HG03097 (cell line): Measurements from ENCODE around the gene TAS2R31.

ENCODE experiments used
- ATAC-seq: cut with Tn5 transposase; IDR thresholded peaks from one replicate; pipeline ENCODE4 v1.9.1; 2021; ENCODE audit not compliant: unreplicated experiment, low FRiP score

Gene TAS2R31

DNA sequence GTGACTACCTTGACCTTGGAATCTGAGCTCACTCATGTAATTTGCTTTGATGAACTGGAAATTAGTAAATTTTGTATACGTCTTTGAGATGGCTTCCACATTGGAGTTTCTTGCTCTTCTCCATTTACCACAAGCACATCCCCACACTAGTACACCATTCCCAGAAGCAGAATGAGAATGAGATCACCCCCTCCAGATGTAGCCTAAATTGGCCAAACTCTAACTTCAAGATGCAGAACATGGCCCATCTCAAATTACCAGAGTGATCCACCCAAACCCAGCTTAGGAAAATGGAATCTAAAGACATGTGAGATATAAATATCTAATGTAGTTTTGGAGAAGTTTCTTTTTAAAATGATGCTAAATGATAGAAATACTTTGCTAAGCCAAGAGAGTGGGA lies 23.6 kb downstream of the TAS2R31 start:
- ATAC-seq, result no peak

DNA sequence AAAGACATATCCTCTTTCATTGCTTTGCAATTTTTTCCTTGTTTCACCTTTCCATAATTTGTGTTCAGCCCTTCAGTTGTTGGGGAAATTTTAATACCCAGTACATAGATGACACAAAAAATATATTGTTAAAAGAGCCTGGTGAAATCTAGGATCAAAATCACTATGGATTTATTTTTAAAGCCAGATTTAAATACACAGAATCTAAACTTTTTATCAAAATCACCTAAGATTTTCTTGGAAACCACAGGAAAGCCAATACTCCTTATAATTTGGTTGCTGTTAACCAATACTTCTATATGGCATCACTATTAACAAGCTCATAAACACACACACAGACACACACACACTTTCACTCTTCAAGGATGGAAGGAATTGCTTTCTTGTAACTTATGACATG lies 33.0 kb downstream of the TAS2R31 start, which contains the start of gene TAS2R20:
TSS of gene TAS2R20 (minus strand) at position 101 of the 400 bp plus-strand sequence. CDS start 429 bp downstream, outside the sequence.
- no peak for ATAC-seq

DNA sequence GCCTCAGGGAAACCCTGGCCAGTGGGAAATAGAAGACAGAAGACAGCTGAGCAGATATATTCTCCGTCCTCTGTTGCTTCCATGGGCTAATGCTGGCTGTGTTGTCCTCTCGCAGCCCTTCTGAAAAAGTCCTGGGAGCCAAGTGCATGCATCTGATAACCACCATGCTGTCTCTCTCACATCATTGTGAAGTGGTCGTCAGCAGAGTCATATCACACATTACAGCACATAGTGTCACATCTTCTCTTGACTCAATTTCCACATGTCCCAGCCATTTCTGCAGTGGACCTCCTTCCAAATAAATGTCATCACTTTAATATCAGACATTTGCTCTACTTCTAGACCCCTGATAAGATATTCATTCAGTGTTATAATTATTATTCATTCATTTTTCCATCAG lies 36.9 kb downstream of the TAS2R31 start:
- no peak for ATAC-seq

DNA sequence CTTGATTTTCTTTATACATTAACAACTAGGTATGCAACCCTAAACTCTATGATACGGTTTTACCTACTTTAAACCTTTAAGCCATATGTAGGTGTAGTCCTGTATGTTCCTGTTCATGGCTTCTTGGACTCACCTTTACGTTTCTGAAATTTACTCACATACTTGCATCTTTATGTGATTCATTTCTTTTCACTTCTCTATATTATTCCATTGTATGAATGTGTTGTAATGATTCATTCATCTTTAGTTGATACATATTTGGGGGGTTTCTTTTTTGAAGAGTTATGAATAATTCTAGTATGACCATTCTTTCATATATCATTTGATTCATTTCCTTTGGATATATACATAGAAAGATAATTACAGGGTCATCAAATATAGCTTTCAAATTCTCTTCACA lies 42.1 kb downstream of the TAS2R31 start:
- no peak for ATAC-seq

DNA sequence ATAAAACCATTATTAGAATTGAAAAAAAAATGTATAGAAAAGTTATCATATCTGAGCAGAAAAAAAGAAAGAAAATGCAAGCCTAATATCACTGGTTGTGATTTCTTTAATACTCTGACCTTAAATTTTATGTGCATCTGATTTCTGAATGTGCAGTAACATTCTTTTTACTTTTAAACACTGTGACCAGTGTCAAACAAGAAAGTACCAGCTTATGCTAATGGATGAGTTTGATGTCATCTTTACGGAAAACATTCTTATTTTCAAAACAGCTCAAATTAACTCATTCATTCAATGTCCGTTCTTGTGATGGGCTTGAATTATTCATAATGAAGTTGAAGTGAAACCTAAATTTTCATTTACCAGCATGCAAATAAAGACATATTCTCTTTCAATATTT lies 44.4 kb downstream of the TAS2R31 start, which contains the start of gene TAS2R50:
TSS of gene TAS2R50 (minus strand) at position 101 of the 400 bp plus-strand sequence. CDS start at position 49, 52 bp downstream.
- no peak for ATAC-seq

DNA sequence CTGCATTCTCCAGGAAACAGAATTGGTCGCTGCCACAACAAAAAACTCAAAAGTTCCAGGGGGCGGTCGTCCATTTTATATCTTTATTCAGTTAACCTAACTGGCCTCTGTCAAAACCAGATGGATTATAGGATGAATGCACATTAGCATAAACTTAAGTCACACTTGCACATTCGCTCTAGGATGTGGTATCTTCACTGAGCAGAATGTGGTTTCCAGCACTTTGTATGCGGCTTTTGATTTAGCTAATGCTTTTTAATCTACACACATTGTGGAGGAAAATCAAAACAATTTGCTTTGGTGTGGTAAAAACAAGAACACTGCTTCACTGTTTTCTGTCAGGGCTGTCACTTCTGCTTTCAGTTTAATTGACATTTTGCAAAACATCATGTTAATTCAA lies 49.0 kb downstream of the TAS2R31 start:
- no peak for ATAC-seq
